Esophagus muscularis mucosa (tissue), 4 donors: ENCODE data around the gene PSMB7. TPM values are rescaled to one million over a fixed set of nuclear protein-coding genes. Genes with fewer than 3 reads are reported as not detected.

Experiments used
- DNase-seq: peaks from one replicate; pipeline ENCODE4 v3.0.0-alpha.2; 2017; ENCODE audit errors: extremely low spot score
- H3K27ac ChIP-seq, 4 donors: fragments of 200-600 bp; sonication (generic); replicated peaks in 1 of 4; 1 replicate in 3 of 4; 2 replicates in 1 of 4; pipeline ENCODE4 v1.5.1; 2016 to 2019; ENCODE audit warnings: mild to moderate bottlenecking in 1 of 4
- H3K27me3 ChIP-seq, 4 donors: fragments of 200-600 bp; sonication (generic); one replicate each; pipeline versions ENCODE4 v1.5.1 to v1.6.0; 2016 to 2019
- H3K36me3 ChIP-seq, 4 donors: fragments of 200-600 bp; sonication (generic); one replicate each; pipeline ENCODE4 v1.5.1; 2016 to 2019
- H3K4me1 ChIP-seq, 4 donors: fragments of 200-600 bp; sonication (generic); one replicate each; pipeline ENCODE4 v1.5.1; 2016 to 2019
- H3K4me3 ChIP-seq, 4 donors: fragments of 200-600 bp; sonication (generic); 1 replicate in 2 of 4; 2 replicates in 2 of 4; pipeline ENCODE4 v1.5.1; 2016 to 2019; ENCODE audit warnings: mild to moderate bottlenecking in 4 of 4, moderate library complexity in 1 of 4
- H3K9me3 ChIP-seq, 4 donors: fragments of 200-600 bp; sonication (generic); 1 replicate in 3 of 4; 2 replicates in 1 of 4; pipeline ENCODE4 v1.5.1; 2016 to 2019
- EP300 ChIP-seq: sonication (generic); formaldehyde crosslinking; IDR thresholded peaks from one replicate; pipeline ENCODE4 v1.6.1; 2017; ENCODE audit warnings: antibody characterized with exemption
- POLR2A ChIP-seq: fragments of 450-650 bp; IDR thresholded peaks from one replicate; pipeline ENCODE4 v1.6.1; 2017; ENCODE audit warnings: antibody characterized with exemption, moderate library complexity, mild to moderate bottlenecking, low read depth
- POLR2AphosphoS5 ChIP-seq, 2 donors: sonication (generic); formaldehyde crosslinking; IDR thresholded peaks; one replicate each; pipeline ENCODE4 v1.6.1; 2017; ENCODE audit warnings: antibody characterized with exemption in 2 of 2
- WGBS: methylation state at CpG from one replicate; pipeline ENCODE4 v1.1.5; 2018; 5-methylcytosine and 5-hydroxymethylcytosine counted together
- intact Hi-C: fragments of 100-400 bp; cut with DNase I; formaldehyde crosslinking; loops from one replicate; pipeline ENCODE4 v1.15.1; 2023
- total RNA-seq, 4 donors: library from RNA; depleted of rRNA; stranded (reverse); fragments of >200 nt; gene quantifications; one replicate each; pipeline versions ENCODE4 v1.1.0 to v1.2.1, GENCODE V29; 2016
- TF ChIP-seq, protein P1 (sequence below), 3 experiments: fragments of 200-600 bp in 2 of 3; fragments of 450-650 bp in 1 of 3; sonication (generic) in 2 of 3; IDR thresholded peaks; one replicate each; pipeline ENCODE4 v1.5.1; 2017 to 2019; ENCODE audit warnings: antibody characterized with exemption in 3 of 3, mild to moderate bottlenecking in 2 of 3, moderate library complexity in 1 of 3

PSMB7 gene
- total RNA-seq, 4 donors from 2014 or later, result 105 to 124 (median 113) TPM

DNA sequence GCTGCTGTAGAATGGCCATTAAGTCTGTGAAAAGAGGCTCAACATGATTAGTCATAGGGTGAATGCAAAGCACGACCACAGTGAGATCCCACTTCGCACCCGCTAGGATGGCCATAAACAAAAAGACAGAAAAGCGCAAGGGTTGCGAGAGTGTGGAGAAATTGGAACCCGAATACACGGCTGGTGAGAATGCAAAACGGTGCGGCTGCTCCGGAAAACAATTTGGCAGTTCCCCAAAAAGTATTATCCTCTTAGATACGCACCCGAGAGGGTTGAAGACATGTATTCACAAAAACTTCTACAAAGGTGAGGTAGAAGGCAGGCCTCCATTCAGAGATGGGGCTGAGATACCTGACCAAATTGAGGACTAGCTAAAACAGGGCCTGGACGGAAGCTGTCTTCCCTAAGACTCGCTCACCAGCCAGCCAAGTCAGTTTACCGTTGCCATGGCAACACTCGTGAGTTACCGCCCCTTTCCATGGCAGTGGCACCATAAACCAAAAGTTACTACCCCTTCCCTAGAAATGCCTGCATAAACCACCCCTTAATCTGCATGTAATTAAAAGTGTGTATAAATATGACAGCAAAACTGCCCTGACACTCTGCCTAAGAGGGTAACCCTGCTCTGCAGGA is 726 bp upstream of the PSMB7 start:
- no peaks in the 10 kb centered on the region for H3K27me3 ChIP-seq
- TF ChIP-seq POLR2AphosphoS5 (IDR thresholded peaks at IDR 0.05), result no peak
- no peak for TF ChIP-seq POLR2A
- TF ChIP-seq, protein P1, sequence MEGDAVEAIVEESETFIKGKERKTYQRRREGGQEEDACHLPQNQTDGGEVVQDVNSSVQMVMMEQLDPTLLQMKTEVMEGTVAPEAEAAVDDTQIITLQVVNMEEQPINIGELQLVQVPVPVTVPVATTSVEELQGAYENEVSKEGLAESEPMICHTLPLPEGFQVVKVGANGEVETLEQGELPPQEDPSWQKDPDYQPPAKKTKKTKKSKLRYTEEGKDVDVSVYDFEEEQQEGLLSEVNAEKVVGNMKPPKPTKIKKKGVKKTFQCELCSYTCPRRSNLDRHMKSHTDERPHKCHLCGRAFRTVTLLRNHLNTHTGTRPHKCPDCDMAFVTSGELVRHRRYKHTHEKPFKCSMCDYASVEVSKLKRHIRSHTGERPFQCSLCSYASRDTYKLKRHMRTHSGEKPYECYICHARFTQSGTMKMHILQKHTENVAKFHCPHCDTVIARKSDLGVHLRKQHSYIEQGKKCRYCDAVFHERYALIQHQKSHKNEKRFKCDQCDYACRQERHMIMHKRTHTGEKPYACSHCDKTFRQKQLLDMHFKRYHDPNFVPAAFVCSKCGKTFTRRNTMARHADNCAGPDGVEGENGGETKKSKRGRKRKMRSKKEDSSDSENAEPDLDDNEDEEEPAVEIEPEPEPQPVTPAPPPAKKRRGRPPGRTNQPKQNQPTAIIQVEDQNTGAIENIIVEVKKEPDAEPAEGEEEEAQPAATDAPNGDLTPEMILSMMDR (IDR thresholded peaks at IDR 0.05), result no peak
- TF ChIP-seq EP300, result no peak
- no peak for DNase-seq
- no peaks in the 10 kb centered on the region for H3K9me3 ChIP-seq
- peak overlapping the region; percentile 78 to 89 (median 86) for H3K4me3 ChIP-seq
- intact Hi-C loops, result loop anchor here (10.0 kb wide), 1 partner anchor 1151 kb away; the partner anchor contains the start of gene STRBP
- H3K27ac ChIP-seq, result no peak overlapping the region
- H3K36me3 ChIP-seq, result peaks cover 29 to 31% (median 30%) of the 10 kb centered on the region in 4 donors
- WGBS, result 83% methylated on average over 17 of the region's 17 CpGs
- H3K4me1 ChIP-seq, result peaks cover 10 to 33% (median 28%) of the 10 kb centered on the region in 4 donors

DNA sequence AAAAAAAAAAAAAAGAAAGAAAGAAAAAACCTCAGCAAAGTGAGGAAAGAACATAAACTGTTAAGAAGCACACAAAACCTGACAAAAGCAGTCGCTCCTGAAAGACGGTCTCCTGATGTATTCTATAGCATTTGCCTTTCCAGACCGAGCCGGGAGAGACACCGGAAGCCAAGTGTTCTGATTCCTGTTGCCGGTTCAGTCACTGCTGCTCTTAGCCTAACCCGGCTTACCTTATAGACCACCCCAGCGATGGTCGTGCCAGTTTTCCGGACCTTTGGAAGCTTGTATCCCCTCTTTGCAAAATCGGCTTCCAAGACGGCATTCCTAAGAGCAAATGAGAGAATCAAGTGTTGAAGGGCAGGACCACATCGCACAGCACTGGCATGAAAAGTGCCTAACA is 630 bp downstream of the PSMB7 start:
- peak overlapping the region; percentile 42 to 76 (median 69) for H3K27ac ChIP-seq
- H3K36me3 ChIP-seq, result peaks cover 37 to 45% (median 43%) of the 10 kb centered on the region in 4 donors
- no peaks in the 10 kb centered on the region for H3K9me3 ChIP-seq
- no peak for TF ChIP-seq POLR2AphosphoS5 (IDR thresholded peaks at IDR 0.05)
- no peak for TF ChIP-seq POLR2A
- no peak for TF ChIP-seq EP300
- TF ChIP-seq, protein P1 (IDR thresholded peaks at IDR 0.05), result no peak
- peak overlapping the region; percentile 78 to 89 (median 86) for H3K4me3 ChIP-seq
- intact Hi-C loops, result loop anchor here (10.0 kb wide), 1 partner anchor 1150 kb away; the partner anchor contains the start of gene STRBP
- H3K4me1 ChIP-seq, result peaks cover 10 to 28% (median 20%) of the 10 kb centered on the region in 4 donors
- 11% methylated on average over 13 of the region's 13 CpGs for WGBS
- no peaks in the 10 kb centered on the region for H3K27me3 ChIP-seq
- no peak for DNase-seq

DNA sequence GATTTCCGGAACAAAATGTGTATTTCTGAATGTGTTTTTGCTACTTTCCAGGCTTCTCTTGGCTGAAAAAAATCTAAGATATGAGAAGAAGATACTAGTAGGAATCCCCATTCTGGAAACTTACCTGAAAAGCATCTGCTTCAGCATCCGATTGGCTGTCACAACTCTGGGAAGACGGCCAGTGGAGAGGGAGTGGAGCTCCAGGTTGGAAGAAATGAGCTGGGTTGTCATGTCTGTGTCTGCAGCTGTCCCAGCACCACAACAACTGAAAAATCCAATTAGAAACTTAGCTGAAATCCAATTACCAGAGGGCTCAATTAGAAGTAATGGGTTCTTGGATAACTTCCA is 3.0 kb downstream of the PSMB7 start:
- H3K27ac ChIP-seq, result no peak overlapping the region
- no peak overlapping the region for H3K4me3 ChIP-seq
- intact Hi-C loops, result loop anchor here (10.0 kb wide), 1 partner anchor 1147 kb away; the partner anchor contains the start of gene STRBP
- peaks cover 10 to 26% (median 21%) of the 10 kb centered on the region in 4 donors for H3K4me1 ChIP-seq
- H3K27me3 ChIP-seq, result no peaks in the 10 kb centered on the region
- no peaks in the 10 kb centered on the region for H3K9me3 ChIP-seq
- peaks cover 45 to 68% (median 65%) of the 10 kb centered on the region in 4 donors for H3K36me3 ChIP-seq
- WGBS, result 89% methylated on average over 3 of the region's 3 CpGs
- DNase-seq, result no peak
- no peak for TF ChIP-seq POLR2A
- TF ChIP-seq EP300, result no peak
- TF ChIP-seq, protein P1 (IDR thresholded peaks at IDR 0.05), result no peak
- no peak for TF ChIP-seq POLR2AphosphoS5 (IDR thresholded peaks at IDR 0.05)

DNA sequence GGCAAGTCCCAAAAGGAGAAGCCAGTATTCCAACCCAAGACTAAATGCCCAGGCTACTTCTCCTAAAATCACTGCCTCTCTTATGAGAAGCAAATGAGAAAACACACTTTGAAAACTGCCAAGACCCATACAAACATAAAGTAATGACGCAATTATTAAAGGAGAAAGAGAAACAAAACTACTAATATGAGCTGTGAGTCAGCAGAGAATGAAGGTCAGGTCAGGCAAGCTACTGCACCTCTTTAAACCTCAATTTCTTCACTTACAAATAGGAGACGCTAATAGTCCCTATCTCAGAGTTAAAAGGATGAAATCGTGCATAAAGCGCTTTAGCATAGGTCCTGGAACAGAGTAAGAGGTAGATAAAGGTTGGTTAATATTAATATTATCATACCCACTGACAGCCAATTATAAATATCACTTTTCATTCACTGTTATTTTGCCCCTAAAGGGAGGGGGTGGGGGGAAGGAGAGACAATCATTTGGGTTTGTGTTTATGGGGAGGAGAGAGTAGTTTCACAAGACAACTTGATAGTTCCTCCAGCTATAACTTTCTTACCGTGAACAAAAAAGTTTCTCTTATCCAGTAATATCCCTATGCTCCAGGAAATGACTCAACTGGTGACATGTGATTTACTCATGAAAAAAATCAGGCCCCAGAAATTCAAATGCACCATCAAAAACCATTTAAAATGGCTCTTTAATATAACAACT is 3.6 kb downstream of the PSMB7 start:
- intact Hi-C loops, result loop anchor here (10.0 kb wide), 1 partner anchor 1147 kb away; the partner anchor contains the start of gene STRBP
- TF ChIP-seq POLR2AphosphoS5 (IDR thresholded peaks at IDR 0.05) (no peak), POLR2A (no peak), EP300 (no peak)
- TF ChIP-seq, protein P1 (IDR thresholded peaks at IDR 0.05), result no peak
- Histone ChIP-seq H3K27me3 (no peaks in the 10 kb centered on the region), H3K4me3 (no peak overlapping the region), H3K9me3 (no peaks in the 10 kb centered on the region), H3K36me3 (peaks cover 47 to 74% (median 70%) of the 10 kb centered on the region in 4 donors), H3K27ac (no peak overlapping the region), H3K4me1 (peaks cover 10 to 26% (median 21%) of the 10 kb centered on the region in 4 donors)
- DNase-seq, result no peak
- WGBS, result 79% methylated on average over 5 of the region's 5 CpGs
